ENCODE results near the gene WDR38. TPM values are rescaled to one million over a fixed set of nuclear protein-coding genes. Genes with fewer than 3 reads are reported as not detected.
"Not testable (repeated sequence)": the region's sequence is repeated elsewhere in the genome, so short reads cannot be mapped to it uniquely, and the experiment has no call there.

WDR38 gene
- total and polyA plus RNA-seq, 2 donors (not counting 1 experiment from before 2014, with no cell fraction given) = not detected

- Histone ChIP-seq H3K27ac (ENCODE audit: insufficient read depth, low read length) (no peak overlapping the region), H3K79me2 (ENCODE audit: control insufficient read depth, insufficient read depth, low read length) (no peaks in the 10 kb centered on the region)
- no peak for DNase-seq (ENCODE audit: low read depth in 2 of 2)
Measured at GRCh38 chr9:124841075-124841821, 12.0 kb upstream of the WDR38 start.

GRCh38 chr9:124843456-124844034, 9.7 kb upstream of the WDR38 start:
- TF ChIP-seq EZH2 (IDR thresholded peaks at IDR 0.05; ENCODE audit: low read length, missing control alignments) (no peak), CTCF (conservative IDR thresholded peaks at IDR 0.05 in 1 of 2, IDR thresholded peaks at IDR 0.05 in 1 of 2; ENCODE audit: low read depth in 1 of 2, low read length in 2 of 2) (no peak)
- H4K20me1 ChIP-seq (ENCODE audit: control insufficient read depth, extremely low read depth, insufficient read depth, low read length) = no peaks in the 10 kb centered on the region
- no peak for DNase-seq (ENCODE audit: low read depth in 2 of 2)
- H3K79me2 ChIP-seq (ENCODE audit: control insufficient read depth, insufficient read depth, low read length) = no peaks in the 10 kb centered on the region
- H3K4me3 ChIP-seq (replicated peaks in 1 of 4; ENCODE audit: control extremely low read depth in 1 of 4, insufficient read depth in 1 of 4, low read depth in 3 of 4, low read length in 4 of 4) = no peak overlapping the region
- H3K4me2 ChIP-seq (ENCODE audit: extremely low read depth, insufficient read depth, low read length) = no peak overlapping the region
- H3K27ac ChIP-seq (ENCODE audit: insufficient read depth, low read length) = no peak overlapping the region
- H3K36me3 ChIP-seq (ENCODE audit: control insufficient read depth, insufficient read depth, low read length) = no peaks in the 10 kb centered on the region
- H3K27me3 ChIP-seq (ENCODE audit: control insufficient read depth, insufficient read depth, low read length) = no peaks in the 10 kb centered on the region
- H3K9ac ChIP-seq (ENCODE audit: insufficient read depth, low read length) = no peak overlapping the region
- no peaks in the 10 kb centered on the region for H3K4me1 ChIP-seq (ENCODE audit: control insufficient read depth, extremely low read depth, insufficient read depth, low read length)
- no peak overlapping the region for H2AFZ ChIP-seq (ENCODE audit: low read length)
- no peaks in the 10 kb centered on the region for H3K9me3 ChIP-seq (ENCODE audit: control insufficient read depth, insufficient read depth, low read depth, low read length)

More at GRCh38 chr9:124841075-124841821, 12.0 kb upstream of the WDR38 start:
- Histone ChIP-seq H3K4me1 (ENCODE audit: control insufficient read depth, extremely low read depth, insufficient read depth, low read length) (no peaks in the 10 kb centered on the region), H3K36me3 (ENCODE audit: control insufficient read depth, insufficient read depth, low read length) (no peaks in the 10 kb centered on the region), H3K27me3 (ENCODE audit: control insufficient read depth, insufficient read depth, low read length) (no peaks in the 10 kb centered on the region), H3K4me3 (replicated peaks in 1 of 4; ENCODE audit: control extremely low read depth in 1 of 4, insufficient read depth in 1 of 4, low read depth in 3 of 4, low read length in 4 of 4) (no peak overlapping the region), H3K9me3 (ENCODE audit: control insufficient read depth, insufficient read depth, low read depth, low read length) (no peaks in the 10 kb centered on the region), H2AFZ (ENCODE audit: low read length) (no peak overlapping the region), H4K20me1 (ENCODE audit: control insufficient read depth, extremely low read depth, insufficient read depth, low read length) (no peaks in the 10 kb centered on the region), H3K4me2 (ENCODE audit: extremely low read depth, insufficient read depth, low read length) (no peak overlapping the region), H3K9ac (ENCODE audit: insufficient read depth, low read length) (no peak overlapping the region)
- TF ChIP-seq CTCF (conservative IDR thresholded peaks at IDR 0.05 in 1 of 2, IDR thresholded peaks at IDR 0.05 in 1 of 2; ENCODE audit: low read depth in 1 of 2, low read length in 2 of 2) = no peak
- no peak for TF ChIP-seq EZH2 (IDR thresholded peaks at IDR 0.05; ENCODE audit: low read length, missing control alignments)

GRCh38 chr9:124844291-124844690, 9.0 kb upstream of the WDR38 start:
- H3K4me1 ChIP-seq (ENCODE audit: control insufficient read depth, extremely low read depth, insufficient read depth, low read length) = no peaks in the 10 kb centered on the region
- TF ChIP-seq EZH2 (IDR thresholded peaks at IDR 0.05; ENCODE audit: low read length, missing control alignments) (no peak), CTCF (conservative IDR thresholded peaks at IDR 0.05 in 1 of 2, IDR thresholded peaks at IDR 0.05 in 1 of 2; ENCODE audit: low read depth in 1 of 2, low read length in 2 of 2) (no peak)
- no peak overlapping the region for H2AFZ ChIP-seq (ENCODE audit: low read length)
- DNase-seq (ENCODE audit: low read depth in 2 of 2) = no peak
- no peak overlapping the region for H3K9ac ChIP-seq (ENCODE audit: insufficient read depth, low read length)
- no peaks in the 10 kb centered on the region for H3K36me3 ChIP-seq (ENCODE audit: control insufficient read depth, insufficient read depth, low read length)
- no peak overlapping the region for H3K4me2 ChIP-seq (ENCODE audit: extremely low read depth, insufficient read depth, low read length)
- H3K27ac ChIP-seq (ENCODE audit: insufficient read depth, low read length) = no peak overlapping the region
- no peaks in the 10 kb centered on the region for H4K20me1 ChIP-seq (ENCODE audit: control insufficient read depth, extremely low read depth, insufficient read depth, low read length)
- H3K9me3 ChIP-seq (ENCODE audit: control insufficient read depth, insufficient read depth, low read depth, low read length) = no peaks in the 10 kb centered on the region
- H3K79me2 ChIP-seq (ENCODE audit: control insufficient read depth, insufficient read depth, low read length) = no peaks in the 10 kb centered on the region
- no peak overlapping the region for H3K4me3 ChIP-seq (replicated peaks in 1 of 4; ENCODE audit: control extremely low read depth in 1 of 4, insufficient read depth in 1 of 4, low read depth in 3 of 4, low read length in 4 of 4)
- H3K27me3 ChIP-seq (ENCODE audit: control insufficient read depth, insufficient read depth, low read length) = no peaks in the 10 kb centered on the region

GRCh38 chr9:124846467-124846866, 6.8 kb upstream of the WDR38 start:
- not testable (repeated sequence) for H3K79me2 ChIP-seq (ENCODE audit: control insufficient read depth, insufficient read depth, low read length); DNase-seq (ENCODE audit: low read depth in 2 of 2); H3K9me3 ChIP-seq (ENCODE audit: control insufficient read depth, insufficient read depth, low read depth, low read length); H3K27me3 ChIP-seq (ENCODE audit: control insufficient read depth, insufficient read depth, low read length); H4K20me1 ChIP-seq (ENCODE audit: control insufficient read depth, extremely low read depth, insufficient read depth, low read length); H3K9ac ChIP-seq (ENCODE audit: insufficient read depth, low read length); H3K4me3 ChIP-seq (replicated peaks in 1 of 4; ENCODE audit: control extremely low read depth in 1 of 4, insufficient read depth in 1 of 4, low read depth in 3 of 4, low read length in 4 of 4); H3K36me3 ChIP-seq (ENCODE audit: control insufficient read depth, insufficient read depth, low read length); H3K4me1 ChIP-seq (ENCODE audit: control insufficient read depth, extremely low read depth, insufficient read depth, low read length); H3K27ac ChIP-seq (ENCODE audit: insufficient read depth, low read length); H3K4me2 ChIP-seq (ENCODE audit: extremely low read depth, insufficient read depth, low read length); H2AFZ ChIP-seq (ENCODE audit: low read length)
